Gastrocnemius medialis (tissue), 4 donors: Measurements from ENCODE around the gene TMCO4.

ENCODE experiments used
- CTCF ChIP-seq, 5 experiments: fragments of 450-650 bp in 3 of 5; fragments of 200-600 bp in 2 of 5; sonication (generic) in 2 of 5; IDR thresholded peaks in 4 of 5; conservative IDR thresholded peaks in 1 of 5; 1 replicate in 4 of 5; 2 replicates in 1 of 5; pipeline ENCODE4 v1.5.1; 2016 to 2019; ENCODE audit warnings: antibody characterized with exemption in 5 of 5, mild to moderate bottlenecking in 3 of 5, moderate library complexity in 3 of 5
- POLR2A ChIP-seq, 2 donors: fragments of 450-650 bp; IDR thresholded peaks; one replicate each; pipeline ENCODE4 v1.6.1; 2017; ENCODE audit warnings: antibody characterized with exemption in 2 of 2, mild to moderate bottlenecking in 2 of 2, moderate library complexity in 2 of 2

- TF ChIP-seq POLR2A (IDR thresholded peaks at IDR 0.05) = no peak
- no peak for TF ChIP-seq CTCF (IDR thresholded peaks at IDR 0.05 in 4 of 5, conservative IDR thresholded peaks at IDR 0.05 in 1 of 5)
Measured at GRCh38 chr1:19774180-19774785, 25.4 kb downstream of the TMCO4 start.
